MV-4-11 (cell line): ENCODE results near the gene PYDC1.
"Not testable (repeated sequence)": the region's sequence is repeated elsewhere in the genome, so short reads cannot be mapped to it uniquely, and the experiment has no call there.

ENCODE experiments used
- DNase-seq: peaks from one replicate; lab custom pipeline; 2025; lab: John Stamatoyannopoulos, UW

The PYDC1 gene

GRCh38 chr16:31195861-31196260 lies 21.1 kb downstream of the PYDC1 start:
- DNase-seq: not testable (repeated sequence)

- no peak for DNase-seq
These were observed 22.0 kb downstream of the PYDC1 start for GRCh38 chr16:31194898-31195297.

GRCh38 chr16:31193874-31194273 lies 23.1 kb downstream of the PYDC1 start:
- no peak for DNase-seq

- DNase-seq: no peak
These were observed 23.9 kb downstream of the PYDC1 start for GRCh38 chr16:31192856-31193642.

- no peak for DNase-seq
These were observed 25.1 kb downstream of the PYDC1 start for GRCh38 chr16:31191697-31192428.

GRCh38 chr16:31190818-31191444 lies 26.0 kb downstream of the PYDC1 start:
- DNase-seq: no peak

- no peak for DNase-seq
These were observed 26.9 kb downstream of the PYDC1 start for GRCh38 chr16:31190061-31190460.

- DNase-seq: no peak
These were observed 27.5 kb downstream of the PYDC1 start for GRCh38 chr16:31189412-31189778.

GRCh38 chr16:31188450-31189411 lies 28.2 kb downstream of the PYDC1 start:
- no peak for DNase-seq

- no peak for DNase-seq
These were observed 29.1 kb downstream of the PYDC1 start for GRCh38 chr16:31187808-31188189.

- DNase-seq: no peak
These were observed 29.8 kb downstream of the PYDC1 start for GRCh38 chr16:31186930-31187807.

- DNase-seq: peak; percentile 81
These were observed 30.8 kb downstream of the PYDC1 start for GRCh38 chr16:31186176-31186575.

GRCh38 chr16:31185339-31185738 lies 31.6 kb downstream of the PYDC1 start:
- DNase-seq: no peak

GRCh38 chr16:31184888-31185287 lies 32.0 kb downstream of the PYDC1 start:
- no peak for DNase-seq

- DNase-seq: no peak
These were observed 33.2 kb downstream of the PYDC1 start for GRCh38 chr16:31183432-31184428.

- no peak for DNase-seq
These were observed 34.5 kb downstream of the PYDC1 start for GRCh38 chr16:31182391-31182790.

GRCh38 chr16:31181102-31181830 lies 35.7 kb downstream of the PYDC1 start:
- peak; percentile 48 for DNase-seq

GRCh38 chr16:31179747-31180459 lies 37.0 kb downstream of the PYDC1 start, which contains the start of gene FUS:
FUS (plus strand) TSS chr16:31180139; CDS start chr16:31180215, 76 bp downstream.
- DNase-seq: peak; percentile 78
